B cell (primary cell): Measurements from ENCODE around the gene RAPGEF6.

Experiments used
- CTCF ChIP-seq: fragments of 200-600 bp; IDR thresholded peaks from one replicate; pipeline ENCODE4 v1.8.0; 2022; ENCODE audit warnings: antibody characterized with exemption, mild to moderate bottlenecking
- EZH2 ChIP-seq: IDR thresholded peaks from 2 replicates; pipeline ENCODE4 v1.6.1; 2012; ENCODE audit warnings: borderline replicate concordance, low read depth, mild to moderate bottlenecking, moderate library complexity, low read length; ENCODE audit not compliant: insufficient read depth, poor library complexity, severe bottlenecking

GRCh38 chr5:131664929-131665328, 29.9 kb upstream of the RAPGEF6 start:
- TF ChIP-seq CTCF, result no peak
- no peak for TF ChIP-seq EZH2
